ENCODE results near the gene MROH2A. TPM values are rescaled to one million over a fixed set of nuclear protein-coding genes. Genes with fewer than 3 reads are reported as not detected.

MROH2A gene
- total and polyA plus RNA-seq, 4 donors = 0.08 to 0.28 (median 0.09) TPM; not detected in 1

DNA sequence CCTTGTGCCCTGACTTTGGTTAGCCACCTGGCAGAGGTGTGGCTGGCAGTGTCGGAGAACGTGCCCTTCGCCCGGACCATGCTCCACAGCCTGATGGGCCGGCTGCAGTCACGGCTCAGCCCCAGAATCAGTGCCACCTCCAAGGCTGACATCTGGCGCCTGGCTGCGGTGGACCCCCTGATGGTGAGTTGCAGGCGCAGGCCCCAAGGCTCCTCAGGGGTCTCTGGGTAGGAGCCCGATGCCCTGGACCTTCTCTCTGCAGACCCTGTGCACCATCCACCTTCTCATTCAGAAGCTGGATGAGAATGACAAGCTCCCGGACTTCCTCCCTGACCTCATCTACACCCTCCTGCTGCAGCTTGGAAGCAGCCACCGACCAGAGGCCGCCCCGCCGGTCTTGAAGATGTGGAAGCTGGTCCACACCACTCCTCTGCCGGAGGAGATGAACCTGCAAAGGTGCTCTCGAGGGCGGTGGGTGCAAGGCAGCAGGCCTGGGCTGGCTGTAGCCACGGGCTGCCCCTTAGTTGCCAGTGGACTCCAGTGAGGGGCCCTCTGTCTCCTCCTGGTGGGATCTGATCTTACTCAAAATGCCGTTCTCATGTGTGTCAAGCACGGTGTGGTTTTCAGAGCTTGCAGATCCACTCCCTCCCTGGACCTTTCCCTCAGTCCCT lies 44.1 kb downstream of the MROH2A start:
- no peak for DNase-seq (ENCODE audit: low spot score)
- TF ChIP-seq FOXA2 (IDR thresholded peaks at IDR 0.05) (no peak), EGR1 (IDR thresholded peaks at IDR 0.05; ENCODE audit: low read depth in 2 of 2) (no peak), RXRA (IDR thresholded peaks at IDR 0.05) (peak in 1 of 2 donors; percentile 71), HNF4A (conservative IDR thresholded peaks at IDR 0.05) (peak in 1 of 2 donors; percentile 63)
- no peaks in the 10 kb centered on the region for H3K27me3 ChIP-seq (ENCODE audit: control insufficient read depth in 4 of 4, insufficient read depth in 4 of 4, low read length in 3 of 4)
- H3K4me3 ChIP-seq (ENCODE audit: low read depth in 1 of 3, low read length in 3 of 3) = peak overlapping the region in 1 of 3 donors; percentile 38
- H3K4me1 ChIP-seq (ENCODE audit: control insufficient read depth in 4 of 4, insufficient read depth in 4 of 4, low read length in 3 of 4) = peaks cover 6 to 38% (median 24%) of the 10 kb centered on the region in 4 donors
- H3K27ac ChIP-seq (ENCODE audit: low read depth in 1 of 2, low read length in 2 of 2) = peak overlapping the region; percentile 87 to 88
- H3K9me3 ChIP-seq (ENCODE audit: control insufficient read depth in 4 of 4, low read length in 3 of 4) = no peaks in the 10 kb centered on the region
- WGBS = 64% methylated on average over 21 of the region's 21 CpGs
- H3K9ac ChIP-seq (ENCODE audit: low read depth in 1 of 2, low read length in 2 of 2) = peak overlapping the region; percentile 32 to 68
- H3K36me3 ChIP-seq (ENCODE audit: control insufficient read depth in 4 of 4, insufficient read depth in 3 of 4, low read depth in 1 of 4, low read length in 3 of 4) = no peaks in the 10 kb centered on the region

DNA sequence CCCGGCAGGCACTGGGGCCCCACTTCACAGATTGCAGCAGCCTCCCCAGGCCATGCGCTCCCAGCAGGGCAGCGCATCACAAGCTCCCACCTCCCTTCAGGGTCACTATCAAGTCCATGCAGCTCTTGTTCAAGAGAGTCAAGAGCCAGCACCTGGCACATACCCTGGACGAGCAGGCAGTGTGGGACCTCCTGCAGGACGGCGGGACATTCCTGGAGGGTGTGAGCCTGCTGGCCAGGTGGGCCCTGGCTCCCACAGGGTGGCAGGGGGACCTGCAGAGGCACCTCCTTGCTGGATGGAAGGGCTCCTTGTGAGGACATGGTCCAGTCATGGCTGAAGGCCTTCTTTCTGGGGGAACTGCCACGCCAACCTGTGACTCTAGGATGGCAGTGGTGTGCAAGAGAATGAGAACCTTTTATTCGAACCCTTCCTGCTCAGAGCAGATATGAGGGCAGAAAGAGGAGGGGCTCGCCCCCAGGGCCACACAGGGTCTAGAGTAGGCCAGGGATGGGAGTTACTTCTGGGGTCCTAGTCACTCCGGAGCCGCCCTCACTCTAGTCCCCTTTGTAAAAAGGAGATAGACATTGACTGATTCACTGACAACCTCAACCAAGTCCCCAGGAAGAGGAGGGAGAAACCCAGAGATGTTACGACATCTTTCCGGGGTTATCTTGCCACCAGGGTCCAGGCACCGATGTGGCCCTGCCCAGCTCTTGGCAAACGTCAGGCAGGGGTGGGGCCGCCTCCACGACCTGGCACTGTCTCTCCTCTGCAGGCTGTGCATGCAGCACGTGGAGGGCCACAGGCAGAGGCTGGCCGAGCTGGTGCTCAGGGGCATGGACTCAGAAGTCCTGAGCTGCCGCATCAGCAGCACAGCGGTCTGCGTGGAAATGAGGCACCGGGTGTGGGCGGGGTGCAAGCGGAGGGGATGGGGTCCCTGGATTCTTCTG lies 44.9 kb downstream of the MROH2A start:
- Histone ChIP-seq H3K4me1 (ENCODE audit: control insufficient read depth in 4 of 4, insufficient read depth in 4 of 4, low read length in 3 of 4) (peaks cover 6 to 38% (median 22%) of the 10 kb centered on the region in 4 donors), H3K27ac (ENCODE audit: low read depth in 1 of 2, low read length in 2 of 2) (peak overlapping the region; percentile 87 to 88), H3K4me3 (ENCODE audit: low read depth in 1 of 3, low read length in 3 of 3) (peak overlapping the region in 2 of 3 donors; percentile 38 to 43), H3K9me3 (ENCODE audit: control insufficient read depth in 4 of 4, low read length in 3 of 4) (no peaks in the 10 kb centered on the region), H3K27me3 (ENCODE audit: control insufficient read depth in 4 of 4, insufficient read depth in 4 of 4, low read length in 3 of 4) (no peaks in the 10 kb centered on the region), H3K9ac (ENCODE audit: low read depth in 1 of 2, low read length in 2 of 2) (peak overlapping the region; percentile 39 to 68), H3K36me3 (ENCODE audit: control insufficient read depth in 4 of 4, insufficient read depth in 3 of 4, low read depth in 1 of 4, low read length in 3 of 4) (no peaks in the 10 kb centered on the region)
- DNase-seq (ENCODE audit: low spot score) = no peak
- no peak for TF ChIP-seq NR2F2 (IDR thresholded peaks at IDR 0.05)
- TF ChIP-seq SP1 (IDR thresholded peaks at IDR 0.05) = peak; percentile 72
- peak; percentile 62 for TF ChIP-seq REST (IDR thresholded peaks at IDR 0.05)
- no peak for TF ChIP-seq HNF4G (IDR thresholded peaks at IDR 0.05)
- TF ChIP-seq, protein P1, sequence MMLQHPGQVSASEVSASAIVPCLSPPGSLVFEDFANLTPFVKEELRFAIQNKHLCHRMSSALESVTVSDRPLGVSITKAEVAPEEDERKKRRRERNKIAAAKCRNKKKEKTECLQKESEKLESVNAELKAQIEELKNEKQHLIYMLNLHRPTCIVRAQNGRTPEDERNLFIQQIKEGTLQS (IDR thresholded peaks at IDR 0.05) = no peak
- TF ChIP-seq RAD21 (IDR thresholded peaks at IDR 0.05) = peak; percentile 31 to 55
- peak in 1 of 2 donors; percentile 61 for TF ChIP-seq JUND (IDR thresholded peaks at IDR 0.05)
- TF ChIP-seq HNF4A (conservative IDR thresholded peaks at IDR 0.05) = peak; percentile 73 to 90
- TF ChIP-seq, protein P2, sequence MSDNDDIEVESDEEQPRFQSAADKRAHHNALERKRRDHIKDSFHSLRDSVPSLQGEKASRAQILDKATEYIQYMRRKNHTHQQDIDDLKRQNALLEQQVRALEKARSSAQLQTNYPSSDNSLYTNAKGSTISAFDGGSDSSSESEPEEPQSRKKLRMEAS (IDR thresholded peaks at IDR 0.05) = peak; percentile 83
- TF ChIP-seq EGR1 (IDR thresholded peaks at IDR 0.05; ENCODE audit: low read depth in 2 of 2) = peak in 1 of 2 donors; percentile 65
- no peak for TF ChIP-seq TAF1 (conservative IDR thresholded peaks at IDR 0.05)
- peak; percentile 61 for TF ChIP-seq YY1 (IDR thresholded peaks at IDR 0.05)
- peak; percentile 81 to 97 for TF ChIP-seq RXRA (IDR thresholded peaks at IDR 0.05)
- peak; percentile 51 for TF ChIP-seq FOXA2 (IDR thresholded peaks at IDR 0.05)
- TF ChIP-seq, protein P3, sequence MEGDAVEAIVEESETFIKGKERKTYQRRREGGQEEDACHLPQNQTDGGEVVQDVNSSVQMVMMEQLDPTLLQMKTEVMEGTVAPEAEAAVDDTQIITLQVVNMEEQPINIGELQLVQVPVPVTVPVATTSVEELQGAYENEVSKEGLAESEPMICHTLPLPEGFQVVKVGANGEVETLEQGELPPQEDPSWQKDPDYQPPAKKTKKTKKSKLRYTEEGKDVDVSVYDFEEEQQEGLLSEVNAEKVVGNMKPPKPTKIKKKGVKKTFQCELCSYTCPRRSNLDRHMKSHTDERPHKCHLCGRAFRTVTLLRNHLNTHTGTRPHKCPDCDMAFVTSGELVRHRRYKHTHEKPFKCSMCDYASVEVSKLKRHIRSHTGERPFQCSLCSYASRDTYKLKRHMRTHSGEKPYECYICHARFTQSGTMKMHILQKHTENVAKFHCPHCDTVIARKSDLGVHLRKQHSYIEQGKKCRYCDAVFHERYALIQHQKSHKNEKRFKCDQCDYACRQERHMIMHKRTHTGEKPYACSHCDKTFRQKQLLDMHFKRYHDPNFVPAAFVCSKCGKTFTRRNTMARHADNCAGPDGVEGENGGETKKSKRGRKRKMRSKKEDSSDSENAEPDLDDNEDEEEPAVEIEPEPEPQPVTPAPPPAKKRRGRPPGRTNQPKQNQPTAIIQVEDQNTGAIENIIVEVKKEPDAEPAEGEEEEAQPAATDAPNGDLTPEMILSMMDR (IDR thresholded peaks at IDR 0.05; ENCODE audit: low read depth, low read length, missing input control) = no peak
- TF ChIP-seq GABPA (IDR thresholded peaks at IDR 0.05 in 1 of 2, conservative IDR thresholded peaks at IDR 0.05 in 1 of 2) = peak in 1 of 2 donors; percentile 73
- TF ChIP-seq, protein P4, sequence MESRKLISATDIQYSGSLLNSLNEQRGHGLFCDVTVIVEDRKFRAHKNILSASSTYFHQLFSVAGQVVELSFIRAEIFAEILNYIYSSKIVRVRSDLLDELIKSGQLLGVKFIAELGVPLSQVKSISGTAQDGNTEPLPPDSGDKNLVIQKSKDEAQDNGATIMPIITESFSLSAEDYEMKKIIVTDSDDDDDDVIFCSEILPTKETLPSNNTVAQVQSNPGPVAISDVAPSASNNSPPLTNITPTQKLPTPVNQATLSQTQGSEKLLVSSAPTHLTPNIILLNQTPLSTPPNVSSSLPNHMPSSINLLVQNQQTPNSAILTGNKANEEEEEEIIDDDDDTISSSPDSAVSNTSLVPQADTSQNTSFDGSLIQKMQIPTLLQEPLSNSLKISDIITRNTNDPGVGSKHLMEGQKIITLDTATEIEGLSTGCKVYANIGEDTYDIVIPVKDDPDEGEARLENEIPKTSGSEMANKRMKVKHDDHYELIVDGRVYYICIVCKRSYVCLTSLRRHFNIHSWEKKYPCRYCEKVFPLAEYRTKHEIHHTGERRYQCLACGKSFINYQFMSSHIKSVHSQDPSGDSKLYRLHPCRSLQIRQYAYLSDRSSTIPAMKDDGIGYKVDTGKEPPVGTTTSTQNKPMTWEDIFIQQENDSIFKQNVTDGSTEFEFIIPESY (IDR thresholded peaks at IDR 0.05) = peak; percentile 30
- peak; percentile 53 for TF ChIP-seq FOXA1 (IDR thresholded peaks at IDR 0.05)
- WGBS = 54% methylated on average over 25 of the region's 25 CpGs
